Erythroblast (primary cell): ENCODE data around the gene PARK7.
"Not testable (repeated sequence)": the region's sequence is repeated elsewhere in the genome, so short reads cannot be mapped to it uniquely, and the experiment has no call there.

Experiments
- DNase-seq, 2 experiments: peaks; one replicate each; lab custom pipeline; 2025; lab: John Stamatoyannopoulos, UW
- GATA1 ChIP-seq: IDR thresholded peaks from 2 replicates; pipeline ENCODE4 v1.6.1; 2011; ENCODE audit warnings: low read depth, mild to moderate bottlenecking, control low read depth, low read length, moderate library complexity
- POLR2A ChIP-seq: IDR thresholded peaks from 2 replicates; pipeline ENCODE4 v1.6.1; 2011; ENCODE audit warnings: mild to moderate bottlenecking, low read length

Gene PARK7

GRCh38 chr1:7961216-7962013 is at the start of gene PARK7:
TSS of gene PARK7 (plus strand) at chr1:7961711. CDS start at chr1:7962786, 1,075 bp downstream.
- peak; percentile 100 for DNase-seq
- TF ChIP-seq GATA1: no peak
- peak; percentile 99 for TF ChIP-seq POLR2A

- DNase-seq: no peak
- TF ChIP-seq GATA1 (no peak), POLR2A (no peak)
Measured at GRCh38 chr1:7912145-7912544, 49.4 kb upstream of the PARK7 start.

- peak in 1 of 2 experiments; percentile 22 for DNase-seq
- TF ChIP-seq POLR2A: no peak
- TF ChIP-seq GATA1: no peak
Measured at GRCh38 chr1:7912743-7913557, 48.6 kb upstream of the PARK7 start.

- DNase-seq: no peak
- TF ChIP-seq GATA1 (no peak), POLR2A (no peak)
Measured at GRCh38 chr1:7915826-7916500, 45.5 kb upstream of the PARK7 start.

- TF ChIP-seq GATA1 (no peak), POLR2A (no peak)
- DNase-seq: no peak
Measured at GRCh38 chr1:7916501-7916830, 45.0 kb upstream of the PARK7 start.

- not testable (repeated sequence) for DNase-seq
Measured at GRCh38 chr1:7917971-7918370, 43.5 kb upstream of the PARK7 start.

GRCh38 chr1:7919880-7920279 is 41.6 kb upstream of the PARK7 start:
- TF ChIP-seq POLR2A (no peak), GATA1 (no peak)

GRCh38 chr1:7921796-7922195 is 39.7 kb upstream of the PARK7 start:
- TF ChIP-seq GATA1 (no peak), POLR2A (no peak)

More at GRCh38 chr1:7919880-7920279, 41.6 kb upstream of the PARK7 start:
- no peak for DNase-seq

GRCh38 chr1:7922301-7922700 is 39.2 kb upstream of the PARK7 start:
- TF ChIP-seq GATA1 (no peak), POLR2A (no peak)
- DNase-seq: no peak

More at GRCh38 chr1:7921796-7922195, 39.7 kb upstream of the PARK7 start:
- DNase-seq: no peak

- DNase-seq: not testable (repeated sequence)
Measured at GRCh38 chr1:7927061-7927460, 34.5 kb upstream of the PARK7 start.

GRCh38 chr1:7928247-7928646 is 33.3 kb upstream of the PARK7 start:
- TF ChIP-seq POLR2A: no peak
- TF ChIP-seq GATA1: no peak

GRCh38 chr1:7929637-7930036 is 31.9 kb upstream of the PARK7 start:
- TF ChIP-seq GATA1: no peak
- no peak for TF ChIP-seq POLR2A
- DNase-seq: no peak

More at GRCh38 chr1:7928247-7928646, 33.3 kb upstream of the PARK7 start:
- DNase-seq: no peak

GRCh38 chr1:7930645-7931445 is 30.7 kb upstream of the PARK7 start:
- no peak for TF ChIP-seq GATA1
- no peak for TF ChIP-seq POLR2A
- no peak for DNase-seq

GRCh38 chr1:7931446-7931812 is 30.1 kb upstream of the PARK7 start:
- TF ChIP-seq GATA1 (no peak), POLR2A (no peak)

More at GRCh38 chr1:7931446-7931812, 30.1 kb upstream of the PARK7 start:
- no peak for DNase-seq
